H1 (cell line): ENCODE measurements around the gene PRDM5. TPM values are rescaled to one million over a fixed set of nuclear protein-coding genes. Genes with fewer than 3 reads are reported as not detected.

Experiments
- BRCA1 ChIP-seq: IDR thresholded peaks from 2 replicates; pipeline ENCODE4 v1.6.1; 2012; ENCODE audit warnings: low read depth, low read length, improper control_type of control experiment
- polyA plus RNA-seq, 7 experiments: library from polyadenylated mRNA; depleted of rRNA in 3 of 7; stranded (reverse) in 5 of 7; unstranded in 2 of 7; fragments of >200 nt in 5 of 7; fragments of 200-250 nt in 2 of 7; gene quantifications; 1 replicate in 5 of 7; 2 replicates in 1 of 7; 4 replicates in 1 of 7; pipeline versions ENCODE4 v1.2.1 to v1.2.3, GENCODE V29; 2011 to 2013; ENCODE audit warnings: missing spikeins in 2 of 7, mixed read lengths in 2 of 7
- total RNA-seq: library from RNA; stranded (reverse); fragmentation: NEBNext Ultra II Directional; extraction: Animal tissue kit (Norgen Biotek cat#: 25700); gene quantifications from 2 replicates; pipeline ENCODE4 v1.2.1, GENCODE V29; 2021

Gene PRDM5
- total and polyA plus RNA-seq, 2 of the 8 experiments (the other 6 are each of a cell fraction or from before 2014, with no cell fraction given): 8.2 to 23.4 TPM

DNA sequence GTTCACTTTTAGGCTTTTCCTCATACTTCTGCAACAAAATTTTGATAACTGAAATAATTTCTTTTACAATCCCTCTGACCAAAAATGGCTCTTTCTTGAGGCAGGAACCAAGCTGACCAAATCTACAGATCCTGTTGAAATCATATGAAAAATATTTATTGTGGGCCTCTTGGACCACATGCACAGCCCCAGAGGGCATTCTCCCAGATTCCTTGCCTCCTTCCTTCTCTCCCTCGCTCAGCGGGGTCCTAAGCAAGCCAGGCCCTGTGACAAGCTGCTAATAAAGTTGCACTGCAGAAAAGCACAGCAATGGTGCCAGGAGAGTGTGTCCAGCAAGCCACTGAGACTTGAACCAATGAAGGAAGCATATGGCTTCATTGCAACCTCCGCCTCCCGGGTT is 40.7 kb downstream of the PRDM5 start (continued):
- TF ChIP-seq BRCA1: no peak
